ENCODE data around the gene RPS6KA2. TPM values are rescaled to one million over a fixed set of nuclear protein-coding genes. Genes with fewer than 3 reads are reported as not detected.
A peak's percentile ranks its signal among the peaks of the same experiment; 100 is the strongest.

The RPS6KA2 gene
- total RNA-seq, 3 donors from 2014 or later (not counting 1 experiment from before 2014, with no cell fraction given) = 2.8 to 4.5 (median 2.9) TPM

DNA sequence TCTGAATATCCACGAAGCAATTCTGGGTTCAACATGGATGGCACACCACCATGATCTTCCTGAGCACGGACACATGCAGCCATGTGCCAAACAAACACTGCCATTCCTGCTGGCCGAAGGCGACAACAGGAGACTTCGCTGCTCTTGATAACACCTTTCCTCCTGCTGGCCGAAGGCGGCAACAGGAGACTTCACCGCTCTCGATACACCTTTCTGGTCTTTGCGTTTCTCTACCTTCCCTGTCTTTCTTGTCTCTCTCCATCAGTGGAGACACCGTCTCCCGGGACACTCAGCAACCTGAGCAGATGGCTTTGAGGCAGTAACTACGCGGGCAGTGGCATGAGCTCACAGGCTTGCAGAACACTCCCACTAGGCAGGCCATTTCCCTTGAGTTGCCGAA, 189.4 kb downstream of the RPS6KA2 start:
- no peak for DNase-seq
- peaks cover 7% of the 10 kb centered on the region for H3K27me3 ChIP-seq (ENCODE audit: control insufficient read depth, insufficient read depth, low read length)
- no peak for TF ChIP-seq CTCF (IDR thresholded peaks at IDR 0.05)
- H3K27ac ChIP-seq (ENCODE audit: low read length) = no peak overlapping the region
- Mint-ChIP-seq H3K9me3 (no peaks in the 10 kb centered on the region), H3K36me3 (no peaks in the 10 kb centered on the region), H3K4me1 (peaks cover 28 to 29% of the 10 kb centered on the region in 2 donors), H3K27ac (peak overlapping the region in 1 of 2 donors; percentile 52), H3K27me3 (ENCODE audit: low read depth in 2 of 2) (peaks cover 21 to 43% of the 10 kb centered on the region in 2 donors), H3K4me3 (no peak overlapping the region)
- peaks cover 22% of the 10 kb centered on the region for H3K4me1 ChIP-seq (ENCODE audit: control insufficient read depth, insufficient read depth, low read length)
- H3K4me3 ChIP-seq (ENCODE audit: low read length) = no peak overlapping the region
- WGBS (ENCODE audit: insufficient coverage) = 89% methylated on average over 15 of the region's 15 CpGs
- H3K36me3 ChIP-seq (ENCODE audit: control insufficient read depth, insufficient read depth, low read length) = no peaks in the 10 kb centered on the region
- no peaks in the 10 kb centered on the region for H3K9me3 ChIP-seq (ENCODE audit: control insufficient read depth, insufficient read depth, low read length)
- no peak for ATAC-seq
- intact Hi-C loops (cut with micrococcal nuclease) = loop anchor here (10.0 kb wide), 1 partner anchor 107 kb away; no protein-coding TSS in a partner anchor

- Histone ChIP-seq H3K27ac (ENCODE audit: low read length) (no peak overlapping the region), H3K36me3 (ENCODE audit: control insufficient read depth, insufficient read depth, low read length) (no peaks in the 10 kb centered on the region), H3K4me3 (ENCODE audit: low read length) (no peak overlapping the region), H3K4me1 (ENCODE audit: control insufficient read depth, insufficient read depth, low read length) (peaks cover 22% of the 10 kb centered on the region), H3K27me3 (ENCODE audit: control insufficient read depth, insufficient read depth, low read length) (peaks cover 3% of the 10 kb centered on the region), H3K9me3 (ENCODE audit: control insufficient read depth, insufficient read depth, low read length) (no peaks in the 10 kb centered on the region)
- H3K27ac Mint-ChIP-seq = peak overlapping the region in 1 of 2 donors; percentile 64
- no peak for DNase-seq
- H3K36me3 Mint-ChIP-seq = no peaks in the 10 kb centered on the region
- H3K4me3 Mint-ChIP-seq = no peak overlapping the region
- H3K9me3 Mint-ChIP-seq = no peaks in the 10 kb centered on the region
- H3K4me1 Mint-ChIP-seq = peaks cover 28 to 29% of the 10 kb centered on the region in 2 donors
- intact Hi-C loops (cut with micrococcal nuclease) = loop anchor here (10.0 kb wide), 1 partner anchor 108 kb away; no protein-coding TSS in a partner anchor
- TF ChIP-seq CTCF (IDR thresholded peaks at IDR 0.05) = no peak
- WGBS (ENCODE audit: insufficient coverage) = 84% methylated on average over 24 of the region's 24 CpGs
- peaks cover 21 to 34% of the 10 kb centered on the region in 2 donors for H3K27me3 Mint-ChIP-seq (ENCODE audit: low read depth in 2 of 2)
- ATAC-seq = no peak
Observed at GRCh38 chr6:166436195-166437139, 190.6 kb downstream of the RPS6KA2 start.

DNA sequence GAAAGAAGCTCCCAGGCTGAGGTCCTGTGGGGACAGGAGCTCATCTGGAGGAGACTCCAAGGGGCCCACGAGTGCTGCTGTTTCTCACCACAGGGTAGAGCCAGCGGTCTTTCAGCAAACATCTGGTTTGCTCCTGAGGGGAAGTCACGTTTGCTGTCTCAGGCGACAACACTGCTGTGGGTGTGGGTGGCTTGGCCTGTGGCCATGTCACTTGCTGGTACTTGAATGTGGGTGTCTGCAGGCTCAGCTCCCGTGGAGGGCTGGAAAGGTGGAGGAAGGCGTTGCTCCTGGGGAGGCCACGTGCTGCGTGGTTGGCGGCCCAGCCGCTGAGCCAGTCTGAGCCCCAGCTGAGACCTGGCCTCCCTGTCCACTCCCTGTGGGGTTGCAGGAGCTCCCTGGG, 191.5 kb downstream of the RPS6KA2 start:
- H3K4me3 Mint-ChIP-seq = peak overlapping the region; percentile 28
- Histone ChIP-seq H3K4me3 (ENCODE audit: low read length) (no peak overlapping the region), H3K27me3 (ENCODE audit: control insufficient read depth, insufficient read depth, low read length) (peaks cover 3% of the 10 kb centered on the region), H3K4me1 (ENCODE audit: control insufficient read depth, insufficient read depth, low read length) (peaks cover 22% of the 10 kb centered on the region), H3K27ac (ENCODE audit: low read length) (no peak overlapping the region), H3K36me3 (ENCODE audit: control insufficient read depth, insufficient read depth, low read length) (no peaks in the 10 kb centered on the region), H3K9me3 (ENCODE audit: control insufficient read depth, insufficient read depth, low read length) (no peaks in the 10 kb centered on the region)
- H3K36me3 Mint-ChIP-seq = no peaks in the 10 kb centered on the region
- peak overlapping the region in 1 of 2 donors; percentile 64 for H3K27ac Mint-ChIP-seq
- H3K27me3 Mint-ChIP-seq (ENCODE audit: low read depth in 2 of 2) = peaks cover 16 to 25% of the 10 kb centered on the region in 2 donors
- ATAC-seq (peak; percentile 81 to 90 (median 84)), DNase-seq (peak; percentile 49 to 77)
- H3K4me1 Mint-ChIP-seq = peaks cover 28 to 29% of the 10 kb centered on the region in 2 donors
- intact Hi-C loops (cut with micrococcal nuclease) = loop anchor here (10.0 kb wide), 1 partner anchor 109 kb away; no protein-coding TSS in a partner anchor
- TF ChIP-seq CTCF (IDR thresholded peaks at IDR 0.05) = peak; percentile 30
- 8% methylated on average over 10 of the region's 10 CpGs for WGBS (ENCODE audit: insufficient coverage)
- H3K9me3 Mint-ChIP-seq = no peaks in the 10 kb centered on the region

All from natural killer cell (primary cell).